HG02623 (cell line): ENCODE measurements around the gene NBEA.

Experiments
- ATAC-seq: cut with Tn5 transposase; IDR thresholded peaks from one replicate; pipeline ENCODE4 v1.9.1; 2021; ENCODE audit warnings: moderate library complexity; ENCODE audit not compliant: unreplicated experiment

The NBEA gene

DNA sequence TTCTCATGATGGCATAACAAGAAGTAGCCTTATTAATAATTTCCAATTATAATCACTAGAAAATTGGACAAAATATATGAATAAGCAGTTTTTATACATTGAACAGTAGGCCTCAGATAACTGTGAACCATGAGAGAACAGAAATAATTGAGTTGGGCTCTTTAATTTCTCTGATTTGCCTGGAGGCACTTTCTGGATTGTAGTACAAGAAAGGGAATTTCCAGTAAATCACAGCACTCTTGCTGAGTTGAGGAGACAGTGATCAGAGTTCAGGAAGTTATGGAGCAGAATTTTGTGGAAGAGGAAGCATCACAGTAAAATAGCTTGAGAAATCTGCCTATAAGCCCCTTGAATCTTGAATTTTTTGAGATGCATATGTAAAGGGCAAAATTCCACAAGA is 318.2 kb downstream of the NBEA start:
- no peak for ATAC-seq

DNA sequence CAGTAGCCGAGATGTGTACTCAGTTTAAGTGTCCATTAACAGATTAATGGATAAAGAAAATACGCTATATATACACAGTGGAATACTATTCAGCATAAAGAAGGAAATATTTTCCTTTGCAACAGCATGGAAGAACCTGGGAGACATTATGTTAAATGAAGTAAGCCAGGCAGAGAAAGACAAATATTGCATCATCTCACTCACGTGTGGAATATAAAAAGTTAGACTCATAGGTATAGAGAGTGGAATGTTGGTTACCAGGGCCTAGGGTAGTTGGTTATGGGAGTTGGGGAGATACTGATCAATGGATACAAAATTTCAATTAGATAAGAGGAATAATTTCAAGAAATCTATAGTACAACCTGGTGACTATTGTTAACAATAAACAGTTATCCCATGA is 324.3 kb downstream of the NBEA start:
- ATAC-seq: no peak

DNA sequence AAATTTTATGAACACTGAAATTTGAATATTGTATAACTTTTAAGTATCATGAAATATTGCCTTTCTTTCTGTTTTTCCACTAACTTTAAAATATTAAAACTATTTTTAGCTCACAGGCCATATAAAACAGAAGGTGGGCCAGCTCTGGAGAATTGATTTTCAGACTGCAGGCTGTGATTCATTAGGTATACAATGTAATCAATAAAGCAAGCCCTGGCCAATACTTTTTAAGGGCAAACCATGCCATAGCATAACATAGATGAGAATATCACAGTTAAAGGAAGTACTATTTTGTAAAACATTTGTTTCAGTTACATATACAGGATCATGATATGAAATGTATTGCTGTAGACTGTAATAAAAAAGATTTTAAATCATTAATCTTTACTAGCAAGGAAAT is 336.8 kb downstream of the NBEA start:
- no peak for ATAC-seq

DNA sequence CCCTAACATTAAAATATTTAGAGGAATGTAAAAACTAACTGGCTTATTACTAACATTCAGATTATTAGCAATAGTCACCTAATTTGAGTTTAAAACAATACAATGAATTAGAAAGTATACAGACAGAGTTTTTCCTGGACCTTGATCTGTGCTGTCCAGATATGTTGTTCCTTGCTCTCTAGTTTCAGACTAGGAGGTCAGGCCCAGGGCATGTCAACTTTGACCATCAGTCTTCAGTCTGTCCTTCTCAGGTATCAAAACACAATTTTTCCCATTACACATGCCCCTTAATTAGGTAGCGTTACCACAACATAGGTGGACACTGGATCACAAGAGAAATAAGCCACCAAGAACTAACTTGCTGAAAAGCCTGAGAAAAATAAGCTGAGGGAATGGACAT is 337.4 kb downstream of the NBEA start:
- ATAC-seq: no peak

DNA sequence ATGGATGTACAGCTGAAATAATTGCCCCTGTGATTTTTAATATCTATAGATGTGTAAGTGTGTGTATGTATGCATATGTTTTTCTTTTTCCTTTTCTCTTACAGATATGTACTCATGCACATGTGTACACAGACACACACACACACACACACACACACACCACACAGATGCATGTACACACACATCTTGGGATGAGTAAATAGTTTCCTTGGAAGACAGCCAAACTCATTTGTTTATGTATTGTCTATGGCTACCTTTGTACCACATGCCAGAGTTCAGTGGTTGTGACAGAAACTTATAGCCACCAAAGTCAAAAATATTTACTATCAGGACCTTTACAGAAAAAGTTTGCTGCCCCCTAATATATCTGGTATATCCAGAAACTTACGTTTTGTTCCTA is 341.8 kb downstream of the NBEA start:
- ATAC-seq: no peak

DNA sequence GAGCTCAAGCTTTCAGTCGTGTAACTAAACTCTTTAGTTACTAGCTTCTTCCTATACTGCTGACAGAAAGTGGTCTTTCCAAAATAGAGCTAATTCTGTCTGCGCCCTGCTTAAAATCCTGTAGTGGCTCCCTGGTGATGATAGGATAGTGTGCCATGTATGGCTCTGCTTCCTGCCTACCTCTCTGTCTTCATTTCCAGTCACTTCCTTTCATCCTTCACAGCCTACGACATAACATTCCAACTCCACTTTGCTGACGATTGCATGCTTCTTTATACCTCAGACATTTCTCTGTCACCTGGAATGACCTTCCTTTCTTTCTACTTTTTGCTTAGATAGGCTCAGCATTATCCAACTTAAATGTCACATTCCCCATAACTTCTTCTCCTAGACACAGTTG is 343.6 kb downstream of the NBEA start:
- no peak for ATAC-seq

DNA sequence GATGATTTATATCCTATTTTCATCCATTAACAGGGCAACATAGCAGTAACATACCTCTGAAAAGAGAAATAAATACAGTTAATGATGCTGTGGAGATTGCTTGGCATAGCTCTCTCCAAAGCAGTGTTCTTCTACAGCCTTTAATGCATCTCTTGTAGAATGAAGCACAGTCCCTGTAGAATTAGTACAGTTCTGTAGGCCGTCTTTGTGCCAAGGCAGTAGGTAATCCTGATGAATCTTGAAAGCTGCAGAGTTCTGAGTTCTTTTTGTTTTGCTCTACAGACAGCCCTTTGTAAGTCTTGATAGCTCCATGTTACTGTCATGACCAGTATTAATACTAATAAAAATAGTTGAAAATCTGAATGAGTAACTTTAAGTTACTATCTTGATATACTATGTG is 350.3 kb downstream of the NBEA start:
- no peak for ATAC-seq

DNA sequence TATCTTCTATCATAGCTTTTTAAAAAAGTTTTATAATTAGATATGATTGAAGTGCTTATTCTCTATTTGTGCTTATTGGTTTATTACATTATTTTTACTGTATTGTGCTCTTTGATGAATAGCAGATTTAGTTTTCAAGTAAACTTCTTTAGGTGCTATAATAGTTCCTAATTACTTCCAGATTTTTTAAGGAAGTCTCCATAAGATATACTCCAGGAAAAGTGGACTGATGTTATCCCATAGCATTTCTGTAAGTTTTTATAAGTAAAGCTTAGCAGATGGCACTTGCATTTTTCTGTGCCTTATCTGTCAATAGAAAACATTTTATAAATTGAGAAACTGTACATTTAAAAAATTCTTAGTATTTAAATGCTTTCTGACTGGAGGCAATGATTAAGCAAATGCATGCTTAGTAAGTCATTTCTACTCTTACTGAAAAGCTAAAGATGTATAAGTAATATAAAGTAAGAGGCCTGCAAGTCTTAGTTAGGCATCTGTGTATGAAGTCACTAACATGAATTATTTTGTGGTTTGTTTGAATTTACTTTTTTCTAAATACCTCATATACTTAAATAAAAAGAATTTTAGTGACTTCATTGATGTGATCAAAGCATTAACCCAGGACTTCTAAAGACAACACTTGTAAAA is 351.6 kb downstream of the NBEA start:
- no peak for ATAC-seq

DNA sequence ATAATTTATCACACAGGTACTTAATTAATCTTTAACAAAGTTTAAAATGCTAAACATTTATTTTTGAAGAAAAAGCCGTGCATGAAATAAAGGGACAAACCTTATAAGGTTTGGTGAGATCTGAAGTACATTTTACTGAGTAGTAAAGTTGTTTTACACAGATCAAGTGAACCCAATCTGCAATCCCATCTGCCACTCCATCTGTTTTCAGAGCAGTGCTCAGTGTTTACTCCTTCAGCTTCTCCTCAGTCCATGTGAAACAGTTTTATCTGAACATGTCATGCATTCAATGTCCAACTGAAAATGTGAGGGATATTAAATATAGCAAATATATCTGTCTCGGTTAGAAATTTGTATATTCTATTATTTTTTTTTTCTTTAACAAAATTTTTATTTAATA is 367.6 kb downstream of the NBEA start:
- ATAC-seq: no peak

DNA sequence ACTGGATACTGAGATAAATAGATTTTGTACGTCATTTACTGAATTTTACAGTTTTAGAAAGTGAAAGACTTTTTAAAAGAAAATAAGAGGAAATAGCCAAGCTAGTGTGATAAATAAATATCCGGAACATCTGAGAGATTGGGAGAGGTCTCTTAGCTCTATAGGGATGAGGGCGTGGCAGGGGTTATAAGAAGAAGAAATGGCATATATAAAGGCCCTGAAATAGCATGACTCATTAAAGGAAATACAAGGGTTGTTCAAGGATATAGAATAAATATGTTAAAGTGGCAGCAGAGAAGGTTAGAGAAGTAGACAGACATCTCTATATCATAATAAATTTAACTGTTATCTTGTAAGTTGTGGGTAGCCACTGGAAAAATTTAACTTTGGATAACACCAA is 390.1 kb downstream of the NBEA start:
- ATAC-seq: no peak

DNA sequence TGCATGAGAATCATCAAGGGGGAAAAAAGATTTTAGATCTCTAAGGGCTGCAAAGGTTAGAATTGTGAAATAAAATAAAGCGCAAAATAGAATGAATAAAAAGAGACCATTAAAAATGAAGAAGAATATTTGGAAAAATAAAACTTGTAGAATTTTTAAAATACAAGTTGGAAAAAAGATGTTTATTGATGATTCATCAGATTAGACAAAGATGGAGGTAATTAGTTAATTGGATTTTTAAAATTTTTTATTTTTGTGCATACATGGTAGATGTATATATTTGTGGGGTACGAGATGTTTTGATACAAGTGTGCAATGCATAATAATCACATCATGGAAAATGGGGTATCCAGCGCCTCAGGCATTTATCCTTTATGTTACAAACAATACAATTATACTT is 391.1 kb downstream of the NBEA start:
- ATAC-seq: no peak

DNA sequence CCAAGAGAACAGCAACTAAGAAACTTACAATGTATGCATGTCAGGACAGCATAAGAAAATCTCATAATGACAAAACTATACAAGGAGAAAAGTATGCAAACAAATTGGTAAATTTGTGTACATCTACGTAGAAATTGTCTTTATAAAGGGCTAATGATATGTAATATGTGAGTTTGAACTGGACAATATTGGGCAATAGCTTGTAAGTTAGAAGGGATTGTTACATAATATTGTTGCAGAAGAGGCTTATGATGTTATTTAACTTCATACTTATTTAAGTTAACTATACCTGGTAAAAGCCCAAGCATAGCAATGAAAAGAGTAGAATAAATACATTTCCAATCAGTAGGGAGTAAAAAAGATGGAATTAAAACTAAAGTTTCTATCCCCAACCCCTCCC is 400.4 kb downstream of the NBEA start:
- no peak for ATAC-seq

DNA sequence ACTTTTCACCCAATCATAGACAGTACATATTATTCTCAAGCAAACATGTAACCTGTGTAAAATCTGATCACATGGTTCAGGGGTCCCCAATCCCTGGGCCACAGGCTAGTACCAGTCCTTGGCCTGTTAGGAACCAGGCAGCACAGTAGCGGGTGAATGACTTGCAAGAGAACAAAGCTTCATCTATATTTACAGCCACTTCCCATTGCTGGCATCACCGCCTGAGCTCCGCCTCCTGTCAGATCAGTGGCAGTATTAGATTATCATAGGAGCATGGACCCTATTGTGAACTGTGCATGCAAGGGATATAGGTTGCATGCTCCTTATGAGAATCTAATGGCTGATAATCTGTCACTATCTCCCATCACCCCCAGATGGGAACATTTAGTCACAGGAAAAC is 401.3 kb downstream of the NBEA start:
- no peak for ATAC-seq

DNA sequence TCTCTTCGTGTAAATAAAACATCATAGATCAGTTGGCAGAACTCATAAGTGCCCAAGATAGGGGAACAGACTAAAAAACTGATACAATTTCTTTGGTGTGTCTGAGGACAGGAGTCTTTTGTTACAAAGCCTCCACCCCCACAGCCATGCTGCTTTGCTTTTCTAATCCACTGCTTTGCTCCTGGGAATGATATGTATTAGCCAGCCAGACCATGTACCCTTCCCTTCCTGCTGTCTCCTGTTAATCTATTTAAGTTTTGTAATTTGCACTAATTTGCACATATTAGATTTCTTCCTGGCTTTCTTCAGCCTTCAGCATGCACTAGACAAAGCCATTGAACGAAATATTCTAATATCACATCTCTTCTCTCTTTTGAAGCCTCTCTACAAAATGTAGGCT is 403.9 kb downstream of the NBEA start:
- ATAC-seq: no peak

DNA sequence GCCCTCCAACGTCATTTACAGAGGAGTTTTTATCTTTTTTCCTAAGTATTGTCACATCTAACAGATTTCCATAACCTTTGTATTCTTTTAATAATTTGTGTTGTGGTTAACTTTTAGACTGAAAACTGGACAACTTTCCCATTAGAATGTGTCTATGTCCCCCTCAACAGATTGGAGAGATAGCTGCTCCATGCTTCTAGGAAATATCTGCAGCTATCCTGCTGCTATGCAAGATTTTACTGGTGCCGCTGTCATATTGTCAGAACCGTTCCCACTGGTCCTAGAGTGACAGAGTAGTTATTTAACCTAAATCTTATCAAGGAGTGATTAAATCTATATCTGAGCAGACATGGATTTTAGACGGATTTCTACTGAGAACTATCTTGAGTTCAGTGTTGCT is 404.4 kb downstream of the NBEA start:
- no peak for ATAC-seq

DNA sequence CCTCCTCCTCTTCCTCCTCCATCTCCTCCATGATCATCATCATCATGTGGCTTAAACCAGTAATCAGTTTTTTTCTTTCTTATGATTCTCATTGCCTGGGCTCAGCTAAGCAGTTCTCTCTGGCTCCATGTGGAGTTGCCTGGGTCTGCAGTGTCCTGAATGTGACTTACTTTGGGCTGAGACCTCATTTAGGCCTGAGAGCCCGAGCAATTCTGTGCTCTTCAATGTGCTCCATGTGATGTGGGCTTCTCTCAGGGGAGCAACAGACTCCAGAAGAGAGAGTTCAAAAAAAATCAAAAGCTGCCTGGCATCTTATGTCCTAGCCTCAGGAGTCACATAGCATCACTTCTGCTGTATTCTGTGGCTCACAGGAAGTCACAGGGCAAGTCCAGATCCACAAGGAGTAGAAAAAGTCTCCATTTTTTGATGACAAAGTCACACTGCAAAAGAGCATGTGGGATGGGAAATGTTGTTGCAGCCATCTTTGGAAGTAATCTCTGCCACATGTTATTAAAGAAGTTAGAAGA is 405.7 kb downstream of the NBEA start:
- ATAC-seq: no peak

DNA sequence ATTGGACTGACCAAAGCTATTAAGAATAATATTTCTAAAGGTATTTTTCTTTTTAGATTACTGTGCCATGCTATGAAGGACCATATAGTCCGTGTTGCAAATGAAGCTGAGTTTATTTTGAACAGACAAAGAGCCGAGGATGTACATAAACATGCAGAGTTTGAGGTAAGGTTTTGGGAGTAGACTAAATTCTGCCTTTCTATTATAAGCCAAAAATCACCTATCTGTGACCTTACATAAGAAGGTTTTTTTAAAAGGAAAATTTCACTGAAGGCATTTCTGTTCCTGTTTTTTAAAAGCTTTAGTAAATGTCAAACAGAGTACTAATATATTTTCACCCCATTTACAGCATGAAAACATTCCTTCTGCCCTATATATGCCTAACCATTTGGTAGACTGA is 407.0 kb downstream of the NBEA start:
- no peak for ATAC-seq

DNA sequence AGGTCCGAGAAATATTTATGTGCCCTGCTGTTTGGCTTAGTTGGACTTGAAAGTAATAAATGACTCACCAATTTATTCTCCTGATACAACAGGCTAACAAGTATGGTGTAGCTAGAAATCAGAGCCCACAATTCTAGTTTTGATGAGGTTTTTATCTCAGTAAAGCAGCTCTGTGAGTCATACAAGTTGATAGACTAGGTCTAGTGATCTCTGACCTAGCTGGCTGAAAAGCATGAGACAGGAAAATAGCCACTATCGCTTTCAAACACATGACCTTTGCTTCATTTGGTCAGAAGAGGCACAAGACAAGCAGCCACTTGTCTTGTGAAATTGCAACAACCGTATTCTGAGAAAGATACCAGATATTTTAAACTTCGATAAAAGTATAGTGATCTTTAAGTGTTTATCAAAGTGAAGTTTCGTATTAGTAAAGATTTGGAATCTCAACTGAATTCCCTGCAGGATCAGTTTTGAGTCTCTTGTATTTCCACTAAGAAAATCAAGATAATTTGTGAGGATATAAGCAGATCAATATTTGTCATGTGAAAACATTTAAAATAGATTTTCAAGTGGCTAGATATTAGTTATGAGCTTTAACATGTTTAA is 407.7 kb downstream of the NBEA start:
- peak; percentile 54 for ATAC-seq

DNA sequence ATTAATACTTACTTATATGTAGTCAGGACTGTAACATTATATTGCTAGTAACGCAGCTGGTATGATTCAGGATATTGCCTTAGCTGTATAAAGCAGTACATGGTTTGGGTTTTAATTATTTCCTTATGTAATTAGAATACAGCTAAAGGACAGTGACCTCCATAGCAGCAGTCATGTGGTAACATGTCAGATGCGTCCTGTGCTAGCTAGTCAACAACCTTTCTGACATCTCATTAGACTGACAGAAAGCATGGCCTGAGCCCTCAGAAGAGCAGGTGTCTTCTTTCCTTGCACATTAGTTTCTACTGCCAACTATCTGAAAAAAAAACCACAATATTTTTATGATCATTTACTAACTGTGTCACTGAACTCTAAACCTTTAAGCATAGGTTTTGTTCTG is 412.2 kb downstream of the NBEA start:
- ATAC-seq: no peak

DNA sequence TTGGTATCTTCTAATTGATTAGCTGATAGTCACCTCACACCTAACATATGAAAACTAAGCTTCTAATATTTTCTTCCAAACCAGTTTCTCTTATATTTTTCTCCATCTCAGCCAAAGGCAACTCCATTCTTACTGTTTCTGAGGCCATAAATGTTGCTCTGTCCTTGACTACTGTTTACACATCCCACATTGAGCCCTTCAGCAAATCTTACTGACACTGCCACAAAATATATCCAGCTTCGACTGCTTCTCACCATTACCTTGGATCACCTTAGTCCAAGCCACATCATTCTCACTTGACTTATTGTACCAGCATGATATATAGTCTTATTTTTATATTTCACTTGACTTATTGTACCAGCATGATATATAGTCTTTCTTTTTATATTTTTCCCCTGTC is 412.8 kb downstream of the NBEA start:
- no peak for ATAC-seq

DNA sequence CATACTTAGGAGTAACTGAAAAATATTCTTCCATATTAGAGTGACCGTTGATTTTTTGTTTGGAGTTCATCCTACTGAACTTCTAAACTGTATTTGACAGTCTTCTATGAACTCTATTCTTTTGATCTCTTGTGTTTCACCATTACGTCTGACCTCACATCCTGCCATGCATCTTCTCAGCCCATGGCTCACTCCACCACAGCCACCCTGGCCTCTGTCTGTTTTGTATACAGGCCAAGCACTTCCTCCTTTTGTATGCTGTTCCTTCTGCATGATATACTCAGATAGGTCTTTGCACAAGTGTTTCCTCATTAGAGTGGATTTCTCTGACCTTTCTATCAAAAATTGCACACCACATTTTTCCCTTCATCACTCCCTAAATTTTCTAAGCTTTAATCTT is 414.5 kb downstream of the NBEA start:
- no peak for ATAC-seq

DNA sequence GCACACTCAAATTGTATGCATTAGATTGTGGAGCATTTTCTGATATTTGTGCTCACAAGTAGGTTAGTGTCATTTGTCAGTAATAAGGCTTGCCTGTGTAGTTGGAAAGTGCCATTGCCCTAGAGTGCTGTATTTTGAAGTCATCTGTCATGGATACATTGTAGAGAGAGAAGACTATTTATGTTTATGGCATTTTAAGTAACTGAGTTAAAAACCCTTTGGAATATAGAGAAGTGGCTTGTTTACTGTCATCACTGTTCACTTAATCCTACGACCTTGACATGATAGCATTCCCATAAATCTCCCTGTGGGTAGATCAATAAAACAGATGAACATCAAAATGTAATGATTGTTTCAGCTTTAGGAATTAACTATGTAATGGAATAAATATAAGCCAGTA is 423.8 kb downstream of the NBEA start:
- no peak for ATAC-seq

DNA sequence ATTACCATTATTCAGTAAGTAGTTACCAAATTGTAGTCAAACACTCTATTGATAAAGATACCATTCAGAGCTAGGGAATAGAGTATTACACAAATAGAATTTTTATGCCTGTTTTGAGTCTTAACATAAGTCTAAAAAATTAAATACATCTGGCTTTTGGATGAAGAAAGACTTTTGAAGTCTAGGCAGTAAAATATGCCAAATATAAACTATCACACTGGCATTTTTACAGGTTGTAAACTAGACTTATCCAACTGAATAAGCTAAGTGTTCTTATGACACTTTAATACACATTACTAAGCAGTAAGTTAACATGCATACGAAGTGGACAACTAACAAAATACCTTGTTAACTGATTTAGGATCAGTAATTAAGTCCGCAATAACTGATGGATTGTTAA is 425.5 kb downstream of the NBEA start:
- ATAC-seq: no peak
